GM12878 (cell line): Measurements from ENCODE around the gene CMYA5. TPM values are rescaled to one million over a fixed set of nuclear protein-coding genes. Genes with fewer than 3 reads are reported as not detected.

ENCODE experiments used
- ATAC-seq: fragments of 200-7000 bp; cut with Tn5 transposase; 3 replicates; pipeline ENCODE4 v1.9.1; 2020; ENCODE audit warnings: mild to moderate bottlenecking, moderate library complexity
- Bru-seq: library from RNA; stranded (reverse); fragments of 400-500 nt; gene quantifications from one replicate; lab custom pipeline; 2021; lab: Mats Ljungman, UMichigan
- BruChase-seq, 2 experiments: library from RNA; stranded (reverse); fragments of 400-500 nt; gene quantifications; one replicate each; lab custom pipeline; 2021; lab: Mats Ljungman, UMichigan
- BruUV-seq: library from RNA; stranded (reverse); fragments of 400-500 nt; replicated peaks from 2 replicates; lab custom pipeline; 2021; lab: Mats Ljungman, UMichigan
- CTCF ChIA-PET: fragments of 300-600 bp; sonication (Branson Sonifier 250); formaldehyde crosslinking; extraction: SDS; loops from one replicate; lab custom pipeline; 2021; ENCODE audit warnings: inconsistent platforms; lab: Yijun Ruan, JAX
- POLR2A ChIA-PET: fragments of 350-600 bp; formaldehyde crosslinking; extraction: SDS; loops from one replicate; lab custom pipeline; 2021; ENCODE audit warnings: inconsistent platforms; lab: Charles Lee
- RAD21 ChIA-PET: fragments of 300-600 bp; sonication (Branson Sonifier 250); formaldehyde crosslinking; loops from one replicate; lab custom pipeline; 2023; ENCODE audit warnings: antibody characterized with exemption; ENCODE audit not compliant: unreplicated experiment; lab: Charles Lee
- SMC1A ChIA-PET: fragments of 300-600 bp; sonication (Branson Sonifier 250); formaldehyde crosslinking; loops from one replicate; lab custom pipeline; 2023; ENCODE audit not compliant: unreplicated experiment, uncharacterized antibody; lab: Charles Lee
- DNase-seq: peaks from one replicate; pipeline ENCODE4 v3.0.0-alpha.2; 2011; ENCODE audit warnings: low read depth, low spot score
- FAIRE-seq: peaks from 3 replicates; lab custom pipeline; 2011; peaks lifted over from hg19 to GRCh38; lab: Jason Lieb, UNC
- H2AFZ ChIP-seq: 2 replicates; pipeline ENCODE4 v1.6.0; 2011; ENCODE audit warnings: low read depth, low read length, control low read depth; ENCODE audit not compliant: control insufficient read depth
- H3K27ac ChIP-seq: 2 replicates; pipeline ENCODE4 v1.5.1; 2011; ENCODE audit warnings: control low read depth; ENCODE audit not compliant: control insufficient read depth, insufficient read depth
- H3K27me3 ChIP-seq, 2 experiments: replicated peaks in 1 of 2; 2 replicates each; pipeline versions ENCODE4 v1.6.0 to v1.6.1; 2011; ENCODE audit warnings: low read length in 1 of 2; ENCODE audit not compliant: control insufficient read depth in 2 of 2, insufficient read depth in 2 of 2
- H3K36me3 ChIP-seq, 2 experiments: 2 replicates each; pipeline ENCODE4 v1.5.1; 2011; ENCODE audit warnings: low read length in 1 of 2; ENCODE audit not compliant: control insufficient read depth in 2 of 2, insufficient read depth in 2 of 2
- H3K4me1 ChIP-seq: 2 replicates; pipeline ENCODE4 v1.6.1; 2011; ENCODE audit warnings: mild to moderate bottlenecking, low read length, moderate library complexity, mixed read lengths; ENCODE audit not compliant: control insufficient read depth, insufficient read depth
- H3K4me2 ChIP-seq: 2 replicates; pipeline ENCODE4 v1.6.0; 2011; ENCODE audit warnings: control low read depth; ENCODE audit not compliant: control insufficient read depth, insufficient read depth
- H3K4me3 ChIP-seq: fragments of 200-600 bp; sonication (generic); 2 replicates; pipeline ENCODE4 v1.5.1; 2016
- H3K79me2 ChIP-seq: 2 replicates; pipeline ENCODE4 v1.6.0; 2011; ENCODE audit warnings: low read length; ENCODE audit not compliant: control insufficient read depth, insufficient read depth
- H3K9ac ChIP-seq: 2 replicates; pipeline ENCODE4 v1.8.0; 2011; ENCODE audit warnings: low read length, control low read depth, mixed read lengths; ENCODE audit not compliant: control insufficient read depth, insufficient read depth
- H3K9me3 ChIP-seq: replicated peaks from 3 replicates; pipeline ENCODE4 v1.5.1; 2011; ENCODE audit warnings: mild to moderate bottlenecking, low read length; ENCODE audit not compliant: control insufficient read depth, insufficient read depth
- H4K20me1 ChIP-seq: 2 replicates; pipeline ENCODE4 v1.6.0; 2011; ENCODE audit not compliant: control insufficient read depth, insufficient read depth
- BCL11A ChIP-seq: IDR thresholded peaks from 2 replicates; pipeline ENCODE4 v1.6.1; 2011; ENCODE audit warnings: low read depth, low read length
- CBFB ChIP-seq: IDR thresholded peaks from 2 replicates; pipeline ENCODE4 v1.6.1; 2016; ENCODE audit warnings: antibody characterized with exemption, low read depth
- CBX5 ChIP-seq: sonication (generic); IDR thresholded peaks from 2 replicates; pipeline ENCODE4 v1.6.1; 2016; ENCODE audit warnings: low read depth, moderate library complexity, mild to moderate bottlenecking, inconsistent platforms
- CHD4 ChIP-seq: fragments of 200-600 bp; sonication (generic); IDR thresholded peaks from 2 replicates; pipeline ENCODE4 v1.6.1; 2016; ENCODE audit warnings: mild to moderate bottlenecking
- NKRF ChIP-seq: fragments of 450-650 bp; conservative IDR thresholded peaks from 2 replicates; pipeline ENCODE4 v1.6.1; 2017; ENCODE audit warnings: mild to moderate bottlenecking, moderate library complexity
- PBX3 ChIP-seq: IDR thresholded peaks from 2 replicates; pipeline ENCODE4 v1.6.1; 2011; ENCODE audit warnings: mild to moderate bottlenecking, low read depth, low read length, moderate library complexity; ENCODE audit not compliant: insufficient replicate concordance
- PML ChIP-seq: IDR thresholded peaks from 2 replicates; pipeline ENCODE4 v1.6.1; 2012; ENCODE audit warnings: low read length, inconsistent platforms
- POLR2AphosphoS2 ChIP-seq: IDR thresholded peaks from 2 replicates; pipeline ENCODE4 v1.6.1; 2011; ENCODE audit warnings: low read depth, mild to moderate bottlenecking, low read length, improper control_type of control experiment, moderate library complexity
- POU2F2 ChIP-seq: IDR thresholded peaks from 3 replicates; pipeline ENCODE4 v1.6.1; 2011; ENCODE audit warnings: low read depth, mild to moderate bottlenecking, low read length, borderline replicate concordance
- SIN3A ChIP-seq: IDR thresholded peaks from 2 replicates; pipeline ENCODE4 v1.6.1; 2012; ENCODE audit warnings: low read depth, low read length, improper control_type of control experiment
- SRF ChIP-seq, 2 experiments: IDR thresholded peaks; 2 replicates each; pipeline ENCODE4 v1.6.1; 2011; ENCODE audit warnings: low read depth in 2 of 2, low read length in 2 of 2, mild to moderate bottlenecking in 1 of 2, moderate library complexity in 1 of 2
- ZBTB40 ChIP-seq: fragments of 450-650 bp; IDR thresholded peaks from 2 replicates; pipeline ENCODE4 v1.6.1; 2016; ENCODE audit warnings: mild to moderate bottlenecking, moderate library complexity, borderline replicate concordance
- WGBS: methylation state at CpG from one replicate; pipeline ENCODE4 v1.1.6; 2016; ENCODE audit warnings: low lambda C conversion rate; ENCODE audit not compliant: insufficient replicate concordance, insufficient coverage; ENCODE audit errors: missing lambda C conversion rate; 5-methylcytosine and 5-hydroxymethylcytosine counted together
- in situ Hi-C: fragments of 300-500 bp; cut with MboI; formaldehyde crosslinking; loops from 9 replicates; pipeline ENCODE4 v1.14.3; 2018; ENCODE audit warnings: mixed read lengths
- intact Hi-C: fragments of 100-400 bp; cut with micrococcal nuclease; formaldehyde crosslinking; loops from one replicate; pipeline ENCODE4 v1.14.2; 2022; ENCODE audit not compliant: unreplicated experiment
- long read RNA-seq, 2 experiments: library from polyadenylated mRNA; unstranded; transcript quantifications; one replicate each; pipeline ENCODE4 v2.0.0, GENCODE V29; 2019 to 2020
- polyA minus RNA-seq, 3 experiments: library from RNA; depleted of rRNA, polyadenylated mRNA; stranded (reverse); fragments of >200 nt; gene quantifications; 2 replicates each; pipeline ENCODE4 v1.2.3, GENCODE V29; 2011
- polyA plus RNA-seq, 11 experiments: library from polyadenylated mRNA; depleted of rRNA in 4 of 11; unstranded in 6 of 11; stranded (reverse) in 5 of 11; fragments of >200 nt; fragmentation: Nextera tagmentation in 4 of 11; fragmentation: Illumina TruSeq in 1 of 11; extraction: Ambion mirVana in 4 of 11; extraction: Trizol in 1 of 11; gene quantifications; 1 replicate in 1 of 11; 2 replicates in 10 of 11; pipeline versions ENCODE4 v1.2.1 to v1.2.3, GENCODE V29; 2011 to 2016; ENCODE audit warnings: inconsistent platforms in 2 of 11, missing spikeins in 2 of 11, low read depth in 1 of 11
- total RNA-seq, 4 experiments: library from RNA; depleted of rRNA in 3 of 4; stranded (reverse); fragments of >200 nt in 3 of 4; fragmentation: Illumina TruSeq in 1 of 4; extraction: Trizol in 1 of 4; gene quantifications; 2 replicates each; pipeline versions ENCODE4 v1.2.1 to v1.2.3, GENCODE V29; 2013 to 2021

The CMYA5 gene
- 1.3 and 1.4 TPM in 2 replicates for total RNA-seq (2013; cell fraction: nucleolus; rRNA removed)
- 0.17 and 0.82 TPM in 2 replicates for total RNA-seq (2014; rRNA removed)
- total RNA-seq (2014; rRNA removed; fragmentation: Illumina TruSeq; extraction: Trizol), result 0.09 and 0.27 TPM in 2 replicates
- 0.13 TPM in 2 replicates for total RNA-seq (2021)
- 0.05 TPM for polyA plus RNA-seq (2011; ENCODE audit: low read depth)
- 0.34 and 0.39 TPM in 2 replicates for polyA plus RNA-seq (2011; rRNA removed)
- polyA plus RNA-seq (2011; cell fraction: cytosol; rRNA removed), result 0.10 and 0.32 TPM in 2 replicates
- 1.2 and 1.9 TPM in 2 replicates for polyA plus RNA-seq (2011; cell fraction: nucleus; rRNA removed)
- polyA plus RNA-seq (2012), result 0.18 and 0.19 TPM in 2 replicates
- 0.16 and 0.21 TPM in 2 replicates for polyA plus RNA-seq (2014; fragmentation: Illumina TruSeq; extraction: Trizol)
- polyA plus RNA-seq (2014; fragmentation: Nextera tagmentation; extraction: Ambion mirVana), result under 1 TPM; 0.03 to 0.04 TPM
- 0.27 and 0.60 TPM in 2 replicates for polyA plus RNA-seq (2014; rRNA removed)
- polyA plus RNA-seq (2016; fragmentation: Nextera tagmentation; extraction: Ambion mirVana), result under 1 TPM in 1 of 2 experiments, not detected in 1; 0.01 TPM
- 0.51 and 0.52 TPM in 2 replicates for polyA minus RNA-seq (2011; rRNA and poly(A)+ RNA removed)
- polyA minus RNA-seq (2011; cell fraction: cytosol; rRNA and poly(A)+ RNA removed), result not detected in 2 replicates
- 0.60 and 0.67 TPM in 2 replicates for polyA minus RNA-seq (2011; cell fraction: nucleus; rRNA and poly(A)+ RNA removed)
- Bru-seq, nascent RNA, result percentile 37 among the genes with signal in this experiment
- percentile 61 among the genes with signal in this experiment for BruChase-seq, experiment 1, labeled RNA remaining after a 6-hour chase
- BruChase-seq, experiment 2, labeled RNA remaining after a 2-hour chase, result percentile 56 among the genes with signal in this experiment
- long read RNA-seq, experiment 1, result 0 reads
- long read RNA-seq, experiment 2, result 0 reads

GRCh38 chr5:79689541-79690466 is at the start of gene CMYA5:
Gene CMYA5, plus strand, starts transcription at chr5:79689836. Its CDS starts 72 bp downstream, at chr5:79689908.
- ChIA-PET SMC1A (interaction anchor here (1.0 to 1.4 kb wide), 2 partner anchors 9 to 30 kb away, joined by 3 to 4 read pairs; no protein-coding TSS in a partner anchor), CTCF (interaction anchor here (0.6 kb wide), 1 partner anchor 596 kb away, joined by 3 read pairs; no protein-coding TSS in a partner anchor), RAD21 (no interaction called here), POLR2A (interaction anchor here (0.7 kb wide), 1 partner anchor 79 kb away, joined by 6 read pairs; no protein-coding TSS in a partner anchor)
- no peaks in the 10 kb centered on the region for H4K20me1 ChIP-seq
- H3K4me3 ChIP-seq, result no peak within 1 kb of the TSS
- H3K4me1 ChIP-seq, result no peaks in the 10 kb centered on the region
- in situ Hi-C loops (no loop called here), intact Hi-C loops (no loop called here)
- no peak for ATAC-seq
- H3K27me3 ChIP-seq, result no peaks in the 10 kb centered on the region
- no TSS peak for BruUV-seq
- no peak within 1 kb of the TSS for H3K27ac ChIP-seq
- no peaks in the 10 kb centered on the region for H3K79me2 ChIP-seq
- no peaks in the 10 kb centered on the region for H3K36me3 ChIP-seq
- FAIRE-seq, result no peak
- no peak within 1 kb of the TSS for H2AFZ ChIP-seq
- H3K9ac ChIP-seq, result no peak within 1 kb of the TSS
- DNase-seq, result no peak
- no peaks in the 10 kb centered on the region for H3K9me3 ChIP-seq
- WGBS, result 91% methylated on average over 53 of the region's 74 CpGs
- H3K4me2 ChIP-seq, result no peak within 1 kb of the TSS
- TF ChIP-seq NKRF (no peak), CHD4 (no peak), CBFB (no peak), POU2F2 (no peak), POLR2AphosphoS2 (no peak), PBX3 (no peak), SRF (IDR thresholded peaks at IDR 0.05; ENCODE audit: low read depth in 2 of 2, low read length in 2 of 2) (no peak), SIN3A (no peak), ZBTB40 (no peak), BCL11A (no peak), PML (no peak), CBX5 (no peak)
